ENCODE measurements around the gene BSN.

The BSN gene, protein sequence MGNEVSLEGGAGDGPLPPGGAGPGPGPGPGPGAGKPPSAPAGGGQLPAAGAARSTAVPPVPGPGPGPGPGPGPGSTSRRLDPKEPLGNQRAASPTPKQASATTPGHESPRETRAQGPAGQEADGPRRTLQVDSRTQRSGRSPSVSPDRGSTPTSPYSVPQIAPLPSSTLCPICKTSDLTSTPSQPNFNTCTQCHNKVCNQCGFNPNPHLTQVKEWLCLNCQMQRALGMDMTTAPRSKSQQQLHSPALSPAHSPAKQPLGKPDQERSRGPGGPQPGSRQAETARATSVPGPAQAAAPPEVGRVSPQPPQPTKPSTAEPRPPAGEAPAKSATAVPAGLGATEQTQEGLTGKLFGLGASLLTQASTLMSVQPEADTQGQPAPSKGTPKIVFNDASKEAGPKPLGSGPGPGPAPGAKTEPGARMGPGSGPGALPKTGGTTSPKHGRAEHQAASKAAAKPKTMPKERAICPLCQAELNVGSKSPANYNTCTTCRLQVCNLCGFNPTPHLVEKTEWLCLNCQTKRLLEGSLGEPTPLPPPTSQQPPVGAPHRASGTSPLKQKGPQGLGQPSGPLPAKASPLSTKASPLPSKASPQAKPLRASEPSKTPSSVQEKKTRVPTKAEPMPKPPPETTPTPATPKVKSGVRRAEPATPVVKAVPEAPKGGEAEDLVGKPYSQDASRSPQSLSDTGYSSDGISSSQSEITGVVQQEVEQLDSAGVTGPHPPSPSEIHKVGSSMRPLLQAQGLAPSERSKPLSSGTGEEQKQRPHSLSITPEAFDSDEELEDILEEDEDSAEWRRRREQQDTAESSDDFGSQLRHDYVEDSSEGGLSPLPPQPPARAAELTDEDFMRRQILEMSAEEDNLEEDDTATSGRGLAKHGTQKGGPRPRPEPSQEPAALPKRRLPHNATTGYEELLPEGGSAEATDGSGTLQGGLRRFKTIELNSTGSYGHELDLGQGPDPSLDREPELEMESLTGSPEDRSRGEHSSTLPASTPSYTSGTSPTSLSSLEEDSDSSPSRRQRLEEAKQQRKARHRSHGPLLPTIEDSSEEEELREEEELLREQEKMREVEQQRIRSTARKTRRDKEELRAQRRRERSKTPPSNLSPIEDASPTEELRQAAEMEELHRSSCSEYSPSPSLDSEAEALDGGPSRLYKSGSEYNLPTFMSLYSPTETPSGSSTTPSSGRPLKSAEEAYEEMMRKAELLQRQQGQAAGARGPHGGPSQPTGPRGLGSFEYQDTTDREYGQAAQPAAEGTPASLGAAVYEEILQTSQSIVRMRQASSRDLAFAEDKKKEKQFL (N-terminal part only)

GRCh38 chr3:49553692-49554632 lies at the start of gene BSN:
BSN (plus strand) TSS chr3:49554477; CDS start chr3:49554603, 126 bp downstream.
- Histone ChIP-seq H3K27me3 (no peaks in the 10 kb centered on the region), H3K9me3 (no peaks in the 10 kb centered on the region), H3K4me3 (peak within 1 kb of the TSS; percentile 53 to 83), H3K36me3 (no peaks in the 10 kb centered on the region), H3K4me1 (peaks cover 3 to 19% (median 17%) of the 10 kb centered on the region in 4 donors), H3K27ac (peak within 1 kb of the TSS; percentile 54 to 58)
- TF ChIP-seq, protein P1, sequence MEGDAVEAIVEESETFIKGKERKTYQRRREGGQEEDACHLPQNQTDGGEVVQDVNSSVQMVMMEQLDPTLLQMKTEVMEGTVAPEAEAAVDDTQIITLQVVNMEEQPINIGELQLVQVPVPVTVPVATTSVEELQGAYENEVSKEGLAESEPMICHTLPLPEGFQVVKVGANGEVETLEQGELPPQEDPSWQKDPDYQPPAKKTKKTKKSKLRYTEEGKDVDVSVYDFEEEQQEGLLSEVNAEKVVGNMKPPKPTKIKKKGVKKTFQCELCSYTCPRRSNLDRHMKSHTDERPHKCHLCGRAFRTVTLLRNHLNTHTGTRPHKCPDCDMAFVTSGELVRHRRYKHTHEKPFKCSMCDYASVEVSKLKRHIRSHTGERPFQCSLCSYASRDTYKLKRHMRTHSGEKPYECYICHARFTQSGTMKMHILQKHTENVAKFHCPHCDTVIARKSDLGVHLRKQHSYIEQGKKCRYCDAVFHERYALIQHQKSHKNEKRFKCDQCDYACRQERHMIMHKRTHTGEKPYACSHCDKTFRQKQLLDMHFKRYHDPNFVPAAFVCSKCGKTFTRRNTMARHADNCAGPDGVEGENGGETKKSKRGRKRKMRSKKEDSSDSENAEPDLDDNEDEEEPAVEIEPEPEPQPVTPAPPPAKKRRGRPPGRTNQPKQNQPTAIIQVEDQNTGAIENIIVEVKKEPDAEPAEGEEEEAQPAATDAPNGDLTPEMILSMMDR (IDR thresholded peaks at IDR 0.05) = no peak
- DNase-seq = peak; percentile 85 to 89
- intact Hi-C loops (cut with DNase I; ENCODE audit: low total_unique reads) = no loop called here

- H3K9me3 ChIP-seq = no peaks in the 10 kb centered on the region
- H3K4me1 ChIP-seq = peaks cover 0 to 10% (median 3%) of the 10 kb centered on the region in 4 donors
- peak overlapping the region in 1 of 2 donors; percentile 15 for H3K27ac ChIP-seq
- H3K4me3 ChIP-seq = no peak overlapping the region
- H3K36me3 ChIP-seq = peaks cover 19 to 21% (median 19%) of the 10 kb centered on the region in 3 donors
- DNase-seq = no peak
- intact Hi-C loops (cut with DNase I; ENCODE audit: low total_unique reads) = no loop called here
- TF ChIP-seq, protein P1 (IDR thresholded peaks at IDR 0.05) = no peak
- H3K27me3 ChIP-seq = no peaks in the 10 kb centered on the region
Observed at GRCh38 chr3:49506906-49507305, 47.4 kb upstream of the BSN start.

GRCh38 chr3:49509028-49509561 lies 45.2 kb upstream of the BSN start:
- Histone ChIP-seq H3K36me3 (peaks cover 28 to 37% (median 34%) of the 10 kb centered on the region in 3 donors), H3K4me3 (no peak overlapping the region), H3K27ac (no peak overlapping the region), H3K4me1 (peaks cover 0 to 16% (median 9%) of the 10 kb centered on the region in 4 donors), H3K27me3 (no peaks in the 10 kb centered on the region), H3K9me3 (no peaks in the 10 kb centered on the region)
- TF ChIP-seq, protein P1 (IDR thresholded peaks at IDR 0.05) = no peak
- no peak for DNase-seq
- intact Hi-C loops (cut with DNase I; ENCODE audit: low total_unique reads) = no loop called here

DNA sequence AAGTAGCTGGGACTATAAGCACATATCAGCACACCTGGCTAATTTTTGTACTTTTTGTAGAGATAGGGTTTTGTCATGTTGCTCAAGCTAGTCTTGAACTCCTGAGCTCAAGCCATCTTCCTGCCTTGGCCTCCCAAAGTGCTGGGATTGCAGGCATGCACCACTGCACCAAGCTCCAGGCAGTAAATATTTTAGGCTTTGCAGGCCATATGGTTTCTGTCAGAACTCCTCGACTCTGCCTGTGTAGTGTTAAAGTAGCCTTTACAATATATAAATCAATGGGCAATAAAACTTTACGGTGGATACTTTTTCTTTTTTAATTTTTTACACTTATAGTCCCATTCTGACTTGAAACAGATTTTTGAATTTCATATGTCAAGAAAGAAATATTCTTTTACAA lies 42.6 kb upstream of the BSN start:
- no peak for DNase-seq
- Histone ChIP-seq H3K27ac (no peak overlapping the region), H3K9me3 (no peaks in the 10 kb centered on the region), H3K4me3 (no peak overlapping the region), H3K4me1 (peaks cover 0 to 17% (median 7%) of the 10 kb centered on the region in 4 donors), H3K27me3 (no peaks in the 10 kb centered on the region), H3K36me3 (peaks cover 28 to 49% (median 37%) of the 10 kb centered on the region in 3 donors)
- TF ChIP-seq, protein P1 (IDR thresholded peaks at IDR 0.05) = no peak
- intact Hi-C loops (cut with DNase I; ENCODE audit: low total_unique reads) = no loop called here

Measured in tibial artery (tissue), 4 donors.